HUES64 (cell line): ENCODE data around the gene KREMEN2.

Experiments used
- H3K27ac ChIP-seq: 2 replicates; pipeline ENCODE4 v1.7.0; 2013; ENCODE audit warnings: low read depth, low read length, inconsistent platforms
- H3K27me3 ChIP-seq: 2 replicates; pipeline ENCODE4 v1.6.1; 2013; ENCODE audit warnings: mild to moderate bottlenecking, low read length; ENCODE audit not compliant: insufficient read depth
- H3K36me3 ChIP-seq: 2 replicates; pipeline ENCODE4 v1.6.1; 2013; ENCODE audit warnings: mild to moderate bottlenecking, low read length; ENCODE audit not compliant: insufficient read depth
- H3K4me1 ChIP-seq: 2 replicates; pipeline ENCODE4 v1.6.1; 2013; ENCODE audit warnings: mild to moderate bottlenecking, low read length, moderate library complexity; ENCODE audit not compliant: insufficient read depth
- H3K4me3 ChIP-seq: 2 replicates; pipeline ENCODE4 v1.5.1; 2013; ENCODE audit warnings: mild to moderate bottlenecking, low read length, moderate library complexity
- H3K9ac ChIP-seq: 2 replicates; pipeline ENCODE4 v1.6.1; 2013; ENCODE audit warnings: mild to moderate bottlenecking, low read depth, low read length
- H3K9me3 ChIP-seq: 2 replicates; pipeline ENCODE4 v1.6.1; 2013; ENCODE audit warnings: low read depth, low read length; ENCODE audit not compliant: insufficient read depth
- WGBS: fragments of 150-250, 120-280 bp; methylation state at CpG from one replicate; pipeline ENCODE4 v1.1.7; 2013; ENCODE audit warnings: missing lambda C conversion rate; 5-methylcytosine and 5-hydroxymethylcytosine counted together

KREMEN2 gene

DNA sequence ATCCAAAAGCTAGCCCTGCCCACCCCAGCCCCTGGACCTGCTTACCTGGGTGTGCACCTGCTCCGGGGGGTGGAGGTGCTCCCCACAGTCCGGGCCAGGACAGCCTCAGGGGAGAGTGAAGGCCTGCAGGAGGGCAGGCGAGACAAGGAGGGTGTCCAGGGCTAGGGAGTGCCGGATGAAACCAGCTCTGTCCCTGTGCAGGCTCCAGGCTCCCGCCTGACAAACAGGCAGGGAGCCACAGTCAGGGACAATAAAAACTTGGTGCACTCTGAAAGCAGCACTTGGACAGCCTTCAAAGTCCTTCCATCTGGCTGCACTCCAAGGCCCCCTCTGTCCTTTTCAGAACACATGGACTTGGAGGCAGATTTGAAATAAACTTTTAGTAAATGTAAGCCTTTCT, 9.0 kb downstream of the KREMEN2 start:
- no peak overlapping the region for H3K4me3 ChIP-seq
- H3K4me1 ChIP-seq, result no peaks in the 10 kb centered on the region
- H3K9me3 ChIP-seq, result no peaks in the 10 kb centered on the region
- H3K9ac ChIP-seq, result no peak overlapping the region
- 91% methylated on average over 5 of the region's 5 CpGs for WGBS
- peaks cover 4% of the 10 kb centered on the region for H3K27me3 ChIP-seq
- peaks cover 60% of the 10 kb centered on the region for H3K36me3 ChIP-seq
- no peak overlapping the region for H3K27ac ChIP-seq

- WGBS, result 93% methylated on average over 17 of the region's 17 CpGs
- Histone ChIP-seq H3K9me3 (no peaks in the 10 kb centered on the region), H3K9ac (no peak overlapping the region), H3K36me3 (peaks cover 62% of the 10 kb centered on the region), H3K27me3 (no peaks in the 10 kb centered on the region), H3K4me3 (no peak overlapping the region), H3K27ac (no peak overlapping the region), H3K4me1 (no peaks in the 10 kb centered on the region)
Measured at GRCh38 chr16:2973605-2974318, 9.7 kb downstream of the KREMEN2 start.

- 94% methylated on average over 15 of the region's 15 CpGs for WGBS
- Histone ChIP-seq H3K9ac (no peak overlapping the region), H3K4me3 (no peak overlapping the region), H3K27me3 (no peaks in the 10 kb centered on the region), H3K36me3 (peaks cover 62% of the 10 kb centered on the region), H3K27ac (no peak overlapping the region), H3K9me3 (no peaks in the 10 kb centered on the region), H3K4me1 (peaks cover 1% of the 10 kb centered on the region; the same call in 1 of the 2 replicates)
Measured at GRCh38 chr16:2974319-2975056, 10.4 kb downstream of the KREMEN2 start.

- no peak overlapping the region for H3K4me3 ChIP-seq
- H3K9me3 ChIP-seq, result no peaks in the 10 kb centered on the region
- 94% methylated on average over 28 of the region's 28 CpGs for WGBS
- H3K36me3 ChIP-seq, result peaks cover 62% of the 10 kb centered on the region
- H3K9ac ChIP-seq, result no peak overlapping the region
- H3K27ac ChIP-seq, result no peak overlapping the region
- peaks cover 4% of the 10 kb centered on the region; the same call in 1 of the 2 replicates for H3K4me1 ChIP-seq
- no peaks in the 10 kb centered on the region for H3K27me3 ChIP-seq
Measured at GRCh38 chr16:2975161-2975795, 11.2 kb downstream of the KREMEN2 start.

DNA sequence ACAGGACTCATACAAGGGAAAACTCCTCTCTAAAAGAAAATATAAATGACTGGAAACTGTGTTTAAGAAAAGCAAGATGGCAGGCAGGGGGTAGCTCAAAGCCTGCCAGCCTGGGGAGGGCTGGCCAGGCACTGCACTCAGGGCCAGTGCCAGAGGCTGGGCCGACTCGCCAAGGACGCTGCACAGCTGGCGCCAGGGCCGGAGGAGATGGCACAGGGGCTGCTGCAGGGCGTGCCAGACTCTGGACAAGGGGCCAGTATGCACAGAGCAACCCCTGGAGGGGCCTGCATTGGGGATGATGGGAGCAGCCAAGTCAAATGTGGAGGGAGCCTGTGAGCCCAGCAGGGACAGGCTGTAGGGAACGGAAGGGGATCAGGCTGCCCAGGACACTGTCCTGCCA, 12.1 kb downstream of the KREMEN2 start:
- Histone ChIP-seq H3K4me3 (no peak overlapping the region), H3K4me1 (peaks cover 9% of the 10 kb centered on the region), H3K36me3 (peaks cover 62% of the 10 kb centered on the region), H3K9me3 (no peaks in the 10 kb centered on the region), H3K27ac (no peak overlapping the region), H3K9ac (no peak overlapping the region), H3K27me3 (no peaks in the 10 kb centered on the region)
- WGBS, result 94% methylated on average over 7 of the region's 7 CpGs

DNA sequence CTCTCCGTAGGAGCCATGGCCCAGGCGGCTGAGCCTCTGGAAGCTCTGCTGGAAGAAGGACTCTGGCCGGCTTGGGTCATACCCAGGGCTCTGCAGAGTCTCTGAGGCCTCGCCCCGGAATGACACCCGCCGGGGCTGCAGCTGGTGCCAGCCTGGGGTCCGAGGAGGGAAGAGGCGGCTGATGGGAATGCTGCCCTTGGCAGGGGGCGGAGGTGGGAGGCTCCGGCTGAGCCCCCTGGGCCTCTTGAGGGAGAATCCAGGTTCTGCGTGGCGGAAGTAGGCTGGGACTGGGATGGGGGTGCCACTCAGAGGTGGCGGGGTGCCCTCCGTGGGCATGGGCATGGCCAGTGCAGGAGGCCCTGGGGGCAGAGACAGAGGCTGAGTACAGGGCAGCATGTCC, 12.6 kb downstream of the KREMEN2 start:
- no peak overlapping the region for H3K27ac ChIP-seq
- H3K4me3 ChIP-seq, result no peak overlapping the region
- H3K9ac ChIP-seq, result no peak overlapping the region
- H3K9me3 ChIP-seq, result no peaks in the 10 kb centered on the region
- peaks cover 62% of the 10 kb centered on the region for H3K36me3 ChIP-seq
- no peaks in the 10 kb centered on the region for H3K27me3 ChIP-seq
- H3K4me1 ChIP-seq, result peaks cover 13% of the 10 kb centered on the region
- WGBS, result 96% methylated on average over 15 of the region's 15 CpGs

- Histone ChIP-seq H3K9me3 (no peaks in the 10 kb centered on the region), H3K36me3 (peaks cover 55% of the 10 kb centered on the region), H3K4me3 (no peak overlapping the region), H3K4me1 (peaks cover 21% of the 10 kb centered on the region), H3K9ac (no peak overlapping the region), H3K27ac (no peak overlapping the region), H3K27me3 (no peaks in the 10 kb centered on the region)
- WGBS, result 94% methylated on average over 6 of the region's 6 CpGs
Measured at GRCh38 chr16:2977440-2977839, 13.4 kb downstream of the KREMEN2 start.

DNA sequence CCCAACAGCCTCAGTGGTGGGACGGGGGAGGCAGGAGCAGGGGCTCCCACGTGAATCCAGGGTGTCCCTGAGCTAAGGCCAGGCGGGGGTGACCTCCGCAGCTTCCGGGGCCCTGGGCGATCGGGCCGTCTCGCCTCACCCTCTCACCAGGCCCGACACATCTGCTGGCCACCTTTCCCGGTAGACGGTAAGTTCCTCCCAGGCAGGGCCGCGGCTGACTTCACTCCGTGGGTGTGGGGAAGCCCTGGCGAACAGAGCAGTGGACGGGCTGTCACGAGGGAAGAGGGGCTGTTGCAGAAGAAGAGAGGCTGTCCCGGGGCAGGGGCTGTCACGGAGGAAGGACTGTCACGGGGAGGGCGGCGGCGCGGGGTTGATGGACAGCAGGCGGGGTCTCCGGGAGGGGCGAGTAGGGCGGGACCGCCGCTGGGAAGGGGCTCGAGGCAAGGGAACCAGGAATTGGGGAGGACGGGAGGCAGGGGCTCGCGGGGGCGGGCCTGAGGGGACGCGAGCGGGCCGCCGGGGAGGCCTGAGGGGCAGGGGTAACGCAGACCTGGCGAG, 15.7 kb downstream of the KREMEN2 start:
- no peaks in the 10 kb centered on the region for H3K9me3 ChIP-seq
- H3K27me3 ChIP-seq, result no peaks in the 10 kb centered on the region
- WGBS, result 8% methylated on average over 43 of the region's 43 CpGs
- peak overlapping the region; percentile 91 for H3K9ac ChIP-seq
- peak overlapping the region; percentile 95 for H3K27ac ChIP-seq
- H3K4me3 ChIP-seq, result peak overlapping the region; percentile 69
- peaks cover 36% of the 10 kb centered on the region for H3K36me3 ChIP-seq
- H3K4me1 ChIP-seq, result peaks cover 27% of the 10 kb centered on the region

GRCh38 chr16:2980227-2981176, 16.4 kb downstream of the KREMEN2 start, which contains the start of gene PKMYT1:
Gene PKMYT1, minus strand, starts transcription at chr16:2980446. Its CDS starts 789 bp downstream, at chr16:2979657.
- H3K27me3 ChIP-seq, result no peaks in the 10 kb centered on the region
- peak within 1 kb of the TSS; percentile 95 for H3K27ac ChIP-seq
- no peaks in the 10 kb centered on the region for H3K9me3 ChIP-seq
- H3K36me3 ChIP-seq, result peaks cover 29% of the 10 kb centered on the region
- H3K4me3 ChIP-seq, result peak within 1 kb of the TSS; percentile 69
- 4% methylated on average over 91 of the region's 91 CpGs for WGBS
- H3K9ac ChIP-seq, result peak within 1 kb of the TSS; percentile 91
- peaks cover 27% of the 10 kb centered on the region for H3K4me1 ChIP-seq

DNA sequence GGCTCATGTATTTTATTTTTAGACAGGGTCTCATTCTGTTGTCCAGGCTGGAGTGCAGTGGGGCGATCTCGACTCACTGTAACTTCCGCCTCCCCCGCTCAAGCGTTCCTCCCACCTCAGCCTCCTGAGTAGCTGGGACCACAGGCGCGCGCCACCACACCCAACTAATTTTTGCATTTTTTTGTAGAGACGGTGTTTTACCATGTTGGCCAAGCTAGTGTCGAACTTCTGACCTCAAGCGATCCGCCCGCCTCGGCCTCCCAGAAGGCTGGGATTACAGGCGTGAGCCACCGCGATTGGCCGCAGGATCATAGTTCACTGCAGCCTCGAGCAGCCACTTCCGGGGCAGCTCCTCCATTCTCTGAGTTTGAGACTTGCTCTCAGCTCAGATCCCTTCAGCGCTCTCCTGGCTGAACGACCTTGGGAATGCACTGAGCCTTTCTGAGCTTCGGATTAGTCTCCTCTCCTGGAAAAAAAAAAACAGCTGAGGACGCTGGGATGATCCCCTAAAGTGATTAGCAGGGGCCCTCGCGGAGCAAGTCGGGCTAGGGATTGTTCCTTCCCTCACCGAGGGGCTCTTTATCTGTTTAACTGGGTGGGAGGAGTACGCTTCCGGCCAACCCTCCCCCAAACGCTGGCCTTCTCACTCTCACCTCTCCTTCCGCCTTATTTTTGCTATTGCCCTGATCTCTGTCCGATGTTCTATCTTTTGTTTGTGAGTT, 17.3 kb downstream of the KREMEN2 start:
- peak overlapping the region; percentile 95 for H3K27ac ChIP-seq
- peak overlapping the region; percentile 91 for H3K9ac ChIP-seq
- no peaks in the 10 kb centered on the region for H3K27me3 ChIP-seq
- WGBS, result 14% methylated on average over 32 of the region's 33 CpGs
- H3K4me3 ChIP-seq, result peak overlapping the region; percentile 69
- no peaks in the 10 kb centered on the region for H3K9me3 ChIP-seq
- peaks cover 27% of the 10 kb centered on the region for H3K4me1 ChIP-seq
- peaks cover 20% of the 10 kb centered on the region for H3K36me3 ChIP-seq
